Spleen (tissue), 11 donors: ENCODE data around the gene TAS1R3. TPM values are rescaled to one million over a fixed set of nuclear protein-coding genes. Genes with fewer than 3 reads are reported as not detected.

ENCODE experiments used
- DNase-seq: peaks from one replicate; pipeline ENCODE4 v3.0.0-alpha.2; 2020
- H3K27ac ChIP-seq, 8 donors: fragments of 200-600 bp; sonication (generic) in 7 of 8; 1 replicate in 4 of 8; 2 replicates in 4 of 8; pipeline versions ENCODE4 v1.5.0 to v1.8.0; 2016 to 2021; ENCODE audit warnings: inconsistent platforms in 4 of 8, mild to moderate bottlenecking in 4 of 8, moderate library complexity in 1 of 8
- H3K27me3 ChIP-seq, 7 donors: fragments of 200-600 bp; sonication (generic) in 6 of 7; replicated peaks in 1 of 7; 1 replicate in 4 of 7; 2 replicates in 3 of 7; pipeline versions ENCODE4 v1.5.0 to v1.8.0; 2016 to 2021; ENCODE audit warnings: inconsistent platforms in 3 of 7, mild to moderate bottlenecking in 1 of 7
- H3K36me3 ChIP-seq, 6 donors: fragments of 200-600 bp; sonication (generic) in 5 of 6; 1 replicate in 4 of 6; 2 replicates in 2 of 6; pipeline versions ENCODE4 v1.5.0 to v1.8.0; 2016 to 2021; ENCODE audit warnings: inconsistent platforms in 2 of 6
- H3K4me1 ChIP-seq, 6 donors: fragments of 200-600 bp; sonication (generic) in 5 of 6; 1 replicate in 3 of 6; 2 replicates in 3 of 6; pipeline versions ENCODE4 v1.5.0 to v1.8.0; 2016 to 2021; ENCODE audit warnings: inconsistent platforms in 3 of 6
- H3K4me3 ChIP-seq, 8 donors: fragments of 200-600 bp; sonication (generic) in 7 of 8; 1 replicate in 4 of 8; 2 replicates in 4 of 8; pipeline versions ENCODE4 v1.5.0 to v1.8.0; 2016 to 2021; ENCODE audit warnings: inconsistent platforms in 4 of 8, mild to moderate bottlenecking in 4 of 8, moderate library complexity in 2 of 8
- H3K9me3 ChIP-seq, 8 donors: fragments of 200-600 bp; sonication (generic) in 7 of 8; 1 replicate in 4 of 8; 2 replicates in 4 of 8; pipeline versions ENCODE4 v1.5.0 to v1.8.0; 2016 to 2021; ENCODE audit warnings: inconsistent platforms in 4 of 8
- CTCF ChIP-seq, 11 experiments: fragments of 200-600 bp in 7 of 11; fragments of 450-650 bp in 4 of 11; sonication (generic) in 4 of 11; IDR thresholded peaks in 8 of 11; conservative IDR thresholded peaks in 3 of 11; 1 replicate in 7 of 11; 2 replicates in 4 of 11; pipeline versions ENCODE4 v1.4.0 to v1.8.0; 2016 to 2021; ENCODE audit warnings: antibody characterized with exemption in 11 of 11, inconsistent platforms in 4 of 11, mild to moderate bottlenecking in 1 of 11
- POLR2A ChIP-seq, 3 donors: fragments of 450-650 bp; IDR thresholded peaks; one replicate each; pipeline ENCODE4 v1.5.1; 2017; ENCODE audit warnings: antibody characterized with exemption in 3 of 3, mild to moderate bottlenecking in 1 of 3
- POLR2AphosphoS5 ChIP-seq, 3 donors: sonication (generic); formaldehyde crosslinking; IDR thresholded peaks; one replicate each; pipeline ENCODE4 v1.5.1; 2017; ENCODE audit warnings: antibody characterized with exemption in 3 of 3
- WGBS, 5 donors: extraction: QIAGEN DNeasy Blood & Tissue Kit in 3 of 5; methylation state at CpG; one replicate each; pipeline versions ENCODE4 v1.1.5 to v1.1.7; 2013 to 2018; 5-methylcytosine and 5-hydroxymethylcytosine counted together
- intact Hi-C: fragments of 100-400 bp; cut with DNase I; formaldehyde crosslinking; loops from one replicate; pipeline ENCODE4 v1.15.0; 2023; ENCODE audit warnings: low total_unique reads
- microRNA-seq, 3 donors: library from miRNA; unstranded; fragments of <30 nt; microRNA quantifications; one replicate each; pipeline versions ENCODE4 to v1.1.0, GENCODE V29; 2019 to 2020
- polyA plus RNA-seq, 3 donors: library from polyadenylated mRNA; stranded (reverse); fragments of 200-250 nt; gene quantifications; one replicate each; pipeline ENCODE4 v1.2.1, GENCODE V29; 2013
- small RNA-seq, 4 donors: library from RNA; depleted of rRNA; stranded (forward); fragments of <200 nt; gene quantifications; one replicate each; pipeline ENCODE3, GENCODE V24; 2016
- total RNA-seq, 7 donors: library from RNA; depleted of rRNA in 3 of 7; stranded (reverse); fragments of >200 nt in 3 of 7; fragmentation: NEBNext Ultra II Directional in 4 of 7; extraction: Animal tissue kit (Norgen Biotek cat#: 25700) in 4 of 7; gene quantifications; one replicate each; pipeline versions ENCODE4 v1.1.0 to v1.2.1, GENCODE V29; 2016 to 2021
- donor health status: healthy with polysubstance abuse.
- donor health status: DM: no; HTN: no; CAD: no; lungs with moderate emphysema.
- donor health status: DM: no; HTN: no; CAD: no.
- donor health status: Bipolar disorder and iron deficiency.
- donor health status: healthy.
- donor health status: DM: no; HTN: no; CAD: no.
- donor health status: DM: yes; HTN: yes; CAD: no.

The TAS1R3 gene
- total and polyA plus RNA-seq, 10 donors: 0.23 to 5.9 (median 2.2) TPM

DNA sequence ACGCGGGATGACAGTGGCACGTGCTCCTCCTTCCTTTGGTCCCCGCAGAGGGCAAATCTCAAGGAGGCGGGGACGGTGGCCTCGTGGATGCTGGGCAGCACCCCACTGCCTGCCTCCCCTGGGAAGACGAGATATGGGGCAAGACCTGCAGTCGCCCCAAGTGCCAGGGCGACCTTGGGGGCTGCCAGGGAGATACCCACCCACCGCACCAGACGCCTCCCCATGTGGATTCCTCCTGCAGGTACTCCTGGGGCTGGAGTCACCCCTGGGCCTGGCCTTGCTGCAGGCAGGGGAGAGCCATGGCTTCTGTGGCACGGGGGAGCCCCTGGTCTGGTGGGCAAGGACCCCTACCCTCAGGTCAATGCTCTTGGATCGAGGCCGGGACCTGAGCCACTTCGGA is 49.8 kb downstream of the TAS1R3 start:
- peaks cover 4 to 11% (median 5%) of the 10 kb centered on the region in 6 donors for H3K4me1 ChIP-seq
- H3K9me3 ChIP-seq: no peaks in the 10 kb centered on the region
- H3K36me3 ChIP-seq: peaks cover 0 to 37% (median 14%) of the 10 kb centered on the region in 6 donors
- 91 to 99% (median 96%) methylated on average over 15 to 16 of the region's 16 CpGs for WGBS, 5 donors
- TF ChIP-seq POLR2A (IDR thresholded peaks at IDR 0.05): no peak
- TF ChIP-seq CTCF (IDR thresholded peaks at IDR 0.05 in 8 of 11, conservative IDR thresholded peaks at IDR 0.05 in 3 of 11): no peak
- TF ChIP-seq POLR2AphosphoS5 (IDR thresholded peaks at IDR 0.05): no peak
- intact Hi-C loops: no loop called here
- DNase-seq: no peak
- no peak overlapping the region for H3K4me3 ChIP-seq
- H3K27ac ChIP-seq: no peak overlapping the region
- no peaks in the 10 kb centered on the region for H3K27me3 ChIP-seq

- intact Hi-C loops: no loop called here
- WGBS, 5 donors: 80 to 92% (median 86%) methylated on average over 4 to 8 of the region's 8 CpGs
- no peak overlapping the region for H3K27ac ChIP-seq
- H3K4me1 ChIP-seq: peaks cover 0 to 6% (median under 1%) of the 10 kb centered on the region in 6 donors
- no peaks in the 10 kb centered on the region for H3K27me3 ChIP-seq
- DNase-seq: no peak
- H3K4me3 ChIP-seq: no peak overlapping the region
- peaks cover 0 to 41% (median 18%) of the 10 kb centered on the region in 6 donors for H3K36me3 ChIP-seq
- TF ChIP-seq CTCF (IDR thresholded peaks at IDR 0.05 in 8 of 11, conservative IDR thresholded peaks at IDR 0.05 in 3 of 11) (no peak), POLR2A (IDR thresholded peaks at IDR 0.05) (no peak), POLR2AphosphoS5 (IDR thresholded peaks at IDR 0.05) (no peak)
- no peaks in the 10 kb centered on the region for H3K9me3 ChIP-seq
Observed at GRCh38 chr1:1381294-1381693, 50.2 kb downstream of the TAS1R3 start.

Small RNAs within 50 kb of the gene (microRNA-seq; reads per million reads assigned to microRNA genes)
- gene MIR6726 (0 to 5.8 (median 1.1) reads per million in 3 donors), gene MIR6727 (0.35 to 1.1 (median 0.57) reads per million in 3 donors), gene MIR6808 (0 to 0.36 (median 0) reads per million in 3 donors)

Small RNAs within 50 kb of the gene (small RNA-seq; reads per million reads assigned to genes)
- gene MIR6726: 0 to 0.30 (median 0.10) reads per million in 4 donors

Other genes with a start within 250 kb of the TAS1R3 start
- gene C1orf159, start 215.2 kb upstream of the TAS1R3 start, total RNA-seq: 10 to 100 TPM; 12.1 to 22.5 (median 18.7) TPM
- gene C1orf159, start 215.2 kb upstream of the TAS1R3 start, polyA plus RNA-seq: 10 to 100 TPM in 2 of 3 donors, 1 to 10 TPM in 1; 8.5 to 25.7 (median 24.1) TPM
- gene TTLL10, start 157.4 kb upstream of the TAS1R3 start, total RNA-seq: under 1 TPM in 2 of 7 donors, not detected in 5; 0.17 to 0.34 TPM
- gene TTLL10, start 157.4 kb upstream of the TAS1R3 start, polyA plus RNA-seq: under 1 TPM in 2 of 3 donors, not detected in 1; 0.02 to 0.03 TPM
- 1 to 10 TPM; 5.2 to 9.9 (median 7.5) TPM for gene TNFRSF18, start 124.7 kb upstream of the TAS1R3 start, total RNA-seq
- 10 to 100 TPM in 1 of 3 donors, 1 to 10 TPM in 2; 7.2 to 16.3 (median 9.3) TPM for gene TNFRSF18, start 124.7 kb upstream of the TAS1R3 start, polyA plus RNA-seq
- 10 to 100 TPM in 5 of 7 donors, 1 to 10 TPM in 2; 6.6 to 18.9 (median 12.5) TPM for gene TNFRSF4, start 117.1 kb upstream of the TAS1R3 start, total RNA-seq
- 10 to 100 TPM; 14.7 to 23.4 (median 14.7) TPM for gene TNFRSF4, start 117.1 kb upstream of the TAS1R3 start, polyA plus RNA-seq
- 100 to 1,000 TPM in 4 of 7 donors, 10 to 100 TPM in 3; 87.2 to 145 (median 114) TPM for gene SDF4, start 99.3 kb upstream of the TAS1R3 start, total RNA-seq
- 10 to 100 TPM; 39.1 to 84.2 (median 49.4) TPM for gene SDF4, start 99.3 kb upstream of the TAS1R3 start, polyA plus RNA-seq
- gene B3GALT6, start 99.0 kb upstream of the TAS1R3 start, total RNA-seq: 10 to 100 TPM; 13.2 to 25.1 (median 19.3) TPM
- gene B3GALT6, start 99.0 kb upstream of the TAS1R3 start, polyA plus RNA-seq: 10 to 100 TPM in 2 of 3 donors, 1 to 10 TPM in 1; 7.9 to 16.6 (median 12.1) TPM
- 1 to 10 TPM in 3 of 7 donors, under 1 TPM in 1, not detected in 3; 0.87 to 3.6 (median 1.8) TPM for gene C1QTNF12, start 84.6 kb upstream of the TAS1R3 start, total RNA-seq
- gene C1QTNF12, start 84.6 kb upstream of the TAS1R3 start, polyA plus RNA-seq: 1 to 10 TPM; 1.3 to 5.5 (median 1.4) TPM
- gene UBE2J2, start 57.4 kb upstream of the TAS1R3 start, total RNA-seq: 10 to 100 TPM; 39.1 to 69.7 (median 56.5) TPM
- gene UBE2J2, start 57.4 kb upstream of the TAS1R3 start, polyA plus RNA-seq: 10 to 100 TPM; 39.2 to 66.9 (median 54.0) TPM
- 10 to 100 TPM in 1 of 7 donors, 1 to 10 TPM in 6; 2.5 to 10.5 (median 3.4) TPM for gene SCNN1D, start 50.8 kb upstream of the TAS1R3 start, total RNA-seq
- gene SCNN1D, start 50.8 kb upstream of the TAS1R3 start, polyA plus RNA-seq: 10 to 100 TPM in 2 of 3 donors, 1 to 10 TPM in 1; 3.7 to 16.9 (median 11.9) TPM
- 10 to 100 TPM; 33.0 to 62.3 (median 41.7) TPM for gene ACAP3, start 23.4 kb upstream of the TAS1R3 start, total RNA-seq
- 10 to 100 TPM; 12.6 to 89.7 (median 32.6) TPM for gene ACAP3, start 23.4 kb upstream of the TAS1R3 start, polyA plus RNA-seq
- gene PUSL1, start 22.7 kb upstream of the TAS1R3 start, total RNA-seq: 10 to 100 TPM; 11.4 to 22.9 (median 13.9) TPM
- gene PUSL1, start 22.7 kb upstream of the TAS1R3 start, polyA plus RNA-seq: 10 to 100 TPM in 2 of 3 donors, 1 to 10 TPM in 1; 9.8 to 17.8 (median 10.5) TPM
- 100 to 1,000 TPM in 4 of 7 donors, 10 to 100 TPM in 3; 89.2 to 114 (median 100) TPM for gene INTS11, start 6.6 kb upstream of the TAS1R3 start, total RNA-seq
- 100 to 1,000 TPM; 106 to 203 (median 202) TPM for gene INTS11, start 6.6 kb upstream of the TAS1R3 start, polyA plus RNA-seq
- gene CPTP, start 6.5 kb upstream of the TAS1R3 start, total RNA-seq: 10 to 100 TPM; 16.9 to 42.1 (median 29.1) TPM
- gene CPTP, start 6.5 kb upstream of the TAS1R3 start, polyA plus RNA-seq: 10 to 100 TPM in 2 of 3 donors, 1 to 10 TPM in 1; 7.5 to 24.9 (median 10.4) TPM
- 10 to 100 TPM; 34.4 to 59.1 (median 40.1) TPM for gene DVL1, start 18.1 kb downstream of the TAS1R3 start, total RNA-seq
- 10 to 100 TPM; 18.1 to 57.3 (median 27.7) TPM for gene DVL1, start 18.1 kb downstream of the TAS1R3 start, polyA plus RNA-seq
- 10 to 100 TPM; 25.9 to 71.7 (median 49.3) TPM for gene MXRA8, start 27.3 kb downstream of the TAS1R3 start, total RNA-seq
- 10 to 100 TPM; 37.9 to 57.5 (median 44.8) TPM for gene MXRA8, start 27.3 kb downstream of the TAS1R3 start, polyA plus RNA-seq
- gene AURKAIP1, start 43.9 kb downstream of the TAS1R3 start, total RNA-seq: 10 to 100 TPM; 61.3 to 85.1 (median 71.7) TPM
- 100 to 1,000 TPM; 149 to 174 (median 151) TPM for gene AURKAIP1, start 43.9 kb downstream of the TAS1R3 start, polyA plus RNA-seq
- gene CCNL2, start 68.1 kb downstream of the TAS1R3 start, total RNA-seq: 100 to 1,000 TPM; 167 to 299 (median 208) TPM
- 100 to 1,000 TPM; 111 to 230 (median 199) TPM for gene CCNL2, start 68.1 kb downstream of the TAS1R3 start, polyA plus RNA-seq
- 100 to 1,000 TPM in 3 of 7 donors, 10 to 100 TPM in 4; 67.4 to 144 (median 91.3) TPM for gene MRPL20, start 76.0 kb downstream of the TAS1R3 start, total RNA-seq
- gene MRPL20, start 76.0 kb downstream of the TAS1R3 start, polyA plus RNA-seq: 100 to 1,000 TPM; 101 to 168 (median 122) TPM
- 1 to 10 TPM in 5 of 7 donors, under 1 TPM in 2; 0.43 to 2.7 (median 1.2) TPM for gene ANKRD65, start 90.0 kb downstream of the TAS1R3 start, total RNA-seq
- 1 to 10 TPM; 2.3 to 4.3 (median 3.0) TPM for gene ANKRD65, start 90.0 kb downstream of the TAS1R3 start, polyA plus RNA-seq
- gene VWA1, start 104.4 kb downstream of the TAS1R3 start, total RNA-seq: 10 to 100 TPM in 6 of 7 donors, 1 to 10 TPM in 1; 3.9 to 18.0 (median 13.1) TPM
- gene VWA1, start 104.4 kb downstream of the TAS1R3 start, polyA plus RNA-seq: 10 to 100 TPM in 2 of 3 donors, 1 to 10 TPM in 1; 4.1 to 12.7 (median 11.0) TPM
- gene ATAD3C, start 118.4 kb downstream of the TAS1R3 start, total RNA-seq: 1 to 10 TPM in 2 of 7 donors, under 1 TPM in 3, not detected in 2; 0.25 to 3.9 (median 0.57) TPM
- under 1 TPM; 0.55 to 0.85 (median 0.83) TPM for gene ATAD3C, start 118.4 kb downstream of the TAS1R3 start, polyA plus RNA-seq
- gene ATAD3B, start 140.5 kb downstream of the TAS1R3 start, total RNA-seq: 10 to 100 TPM; 11.5 to 39.8 (median 23.7) TPM
- 10 to 100 TPM; 21.7 to 62.3 (median 45.8) TPM for gene ATAD3B, start 140.5 kb downstream of the TAS1R3 start, polyA plus RNA-seq
- gene ATAD3A, start 180.9 kb downstream of the TAS1R3 start, total RNA-seq: 10 to 100 TPM; 11.3 to 25.7 (median 17.8) TPM
- gene ATAD3A, start 180.9 kb downstream of the TAS1R3 start, polyA plus RNA-seq: 10 to 100 TPM; 13.4 to 29.0 (median 14.3) TPM
- 1 to 10 TPM in 6 of 7 donors, not detected in 1; 2.3 to 5.3 (median 2.7) TPM for gene TMEM240, start 209.3 kb downstream of the TAS1R3 start, total RNA-seq
- gene TMEM240, start 209.3 kb downstream of the TAS1R3 start, polyA plus RNA-seq: 1 to 10 TPM in 2 of 3 donors, under 1 TPM in 1; 0.39 to 2.2 (median 1.5) TPM
- 100 to 1,000 TPM in 5 of 7 donors, 10 to 100 TPM in 2; 86.7 to 168 (median 111) TPM for gene SSU72, start 243.6 kb downstream of the TAS1R3 start, total RNA-seq
- 100 to 1,000 TPM in 1 of 3 donors, 10 to 100 TPM in 2; 89.2 to 121 (median 90.4) TPM for gene SSU72, start 243.6 kb downstream of the TAS1R3 start, polyA plus RNA-seq